GM19240 (cell line): ENCODE results near the gene BARX1.
A peak's percentile ranks its signal among the peaks of the same experiment; 100 is the strongest.
"Not testable (repeated sequence)": the region's sequence is repeated elsewhere in the genome, so short reads cannot be mapped to it uniquely, and the experiment has no call there.

ENCODE experiments used
- DNase-seq: peaks from one replicate; pipeline ENCODE4 v3.0.0; 2011; ENCODE audit warnings: low spot score; ENCODE audit not compliant: insufficient read length

BARX1 gene

GRCh38 chr9:93967020-93967803, 12.1 kb upstream of the BARX1 start:
- no peak for DNase-seq

GRCh38 chr9:93965830-93966577, 10.8 kb upstream of the BARX1 start:
- DNase-seq = no peak

GRCh38 chr9:93964685-93965084, 9.5 kb upstream of the BARX1 start:
- no peak for DNase-seq

- no peak for DNase-seq
These were observed 8.8 kb upstream of the BARX1 start for GRCh38 chr9:93963969-93964368.

DNA sequence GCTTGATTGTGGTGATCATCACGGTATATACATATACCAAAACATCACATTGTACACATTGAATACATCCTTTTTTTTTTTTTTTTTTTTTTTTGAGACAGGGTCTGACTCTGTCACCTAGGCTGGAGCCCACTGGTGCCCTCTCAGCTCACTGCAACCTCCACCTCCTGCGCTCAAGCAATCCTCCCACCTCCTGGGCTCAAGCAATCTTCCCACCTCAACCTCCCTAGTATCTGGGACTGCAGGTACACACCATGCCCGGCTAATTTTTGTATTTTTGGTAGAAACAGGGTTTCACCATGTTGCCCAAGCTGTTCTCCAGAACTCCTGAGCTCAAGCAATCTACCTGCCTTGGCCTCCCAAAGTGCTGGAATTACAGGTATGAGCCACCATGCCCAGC, 8.3 kb upstream of the BARX1 start:
- DNase-seq = not testable (repeated sequence)

DNA sequence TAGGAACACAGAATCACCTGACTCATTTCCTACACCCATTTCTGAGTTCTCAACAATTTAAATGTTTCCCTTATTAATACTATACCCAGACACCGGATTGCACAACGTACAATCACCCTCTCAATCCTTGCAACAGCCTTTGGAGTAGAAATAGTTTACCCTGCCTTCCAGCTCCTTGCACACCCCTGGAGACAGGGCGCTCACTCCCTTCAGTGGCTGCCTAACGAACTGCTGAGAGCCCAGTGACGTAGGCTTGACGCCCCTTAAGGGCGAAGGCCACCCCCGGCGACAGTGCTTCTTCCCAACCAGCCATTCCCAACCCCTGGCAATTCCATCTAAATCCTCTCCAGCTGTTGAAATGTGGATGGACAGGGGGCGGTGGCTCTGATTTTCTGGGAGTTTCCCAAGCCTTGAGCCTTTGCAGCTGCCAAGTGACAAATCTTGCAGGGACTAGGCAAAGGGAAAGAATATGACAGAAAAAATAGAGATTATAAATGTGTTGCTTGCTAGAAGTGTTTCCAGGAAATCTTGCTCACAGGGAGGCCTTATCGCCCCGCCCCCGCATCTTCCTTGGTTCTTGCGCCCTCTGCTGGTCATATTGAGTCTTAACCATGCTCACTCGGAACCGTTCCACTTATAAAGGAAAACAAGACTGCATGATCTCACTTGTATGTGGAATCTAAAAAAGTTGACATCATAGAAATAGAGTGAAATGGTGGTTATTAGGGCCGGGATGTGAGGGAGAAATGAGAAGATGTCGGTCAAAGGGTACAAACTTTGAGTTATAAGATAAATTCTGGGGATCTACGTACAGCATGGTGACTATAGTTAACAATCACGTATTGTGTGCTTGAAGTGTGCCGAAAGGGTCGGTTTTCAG, 7.6 kb upstream of the BARX1 start:
- DNase-seq = peak; percentile 81

DNA sequence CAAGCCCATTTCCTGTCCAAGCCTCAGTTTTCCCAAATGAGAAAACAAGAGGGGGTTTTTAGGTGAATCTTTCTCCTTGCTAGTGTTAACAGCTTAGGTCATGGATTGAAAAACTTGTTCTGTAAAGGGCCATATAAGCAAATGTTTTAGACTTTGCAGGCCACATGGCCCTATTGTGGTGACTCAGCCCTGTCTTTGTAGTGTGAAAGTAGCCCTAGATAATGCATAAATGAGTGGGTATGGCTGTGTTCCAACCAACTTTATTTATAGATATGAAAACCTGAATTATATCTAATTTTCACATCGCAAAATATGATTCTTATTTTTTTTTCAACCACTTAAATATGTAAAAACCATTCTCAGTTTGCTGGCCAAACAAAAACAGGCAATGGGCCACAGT, 6.9 kb upstream of the BARX1 start:
- DNase-seq = no peak

DNA sequence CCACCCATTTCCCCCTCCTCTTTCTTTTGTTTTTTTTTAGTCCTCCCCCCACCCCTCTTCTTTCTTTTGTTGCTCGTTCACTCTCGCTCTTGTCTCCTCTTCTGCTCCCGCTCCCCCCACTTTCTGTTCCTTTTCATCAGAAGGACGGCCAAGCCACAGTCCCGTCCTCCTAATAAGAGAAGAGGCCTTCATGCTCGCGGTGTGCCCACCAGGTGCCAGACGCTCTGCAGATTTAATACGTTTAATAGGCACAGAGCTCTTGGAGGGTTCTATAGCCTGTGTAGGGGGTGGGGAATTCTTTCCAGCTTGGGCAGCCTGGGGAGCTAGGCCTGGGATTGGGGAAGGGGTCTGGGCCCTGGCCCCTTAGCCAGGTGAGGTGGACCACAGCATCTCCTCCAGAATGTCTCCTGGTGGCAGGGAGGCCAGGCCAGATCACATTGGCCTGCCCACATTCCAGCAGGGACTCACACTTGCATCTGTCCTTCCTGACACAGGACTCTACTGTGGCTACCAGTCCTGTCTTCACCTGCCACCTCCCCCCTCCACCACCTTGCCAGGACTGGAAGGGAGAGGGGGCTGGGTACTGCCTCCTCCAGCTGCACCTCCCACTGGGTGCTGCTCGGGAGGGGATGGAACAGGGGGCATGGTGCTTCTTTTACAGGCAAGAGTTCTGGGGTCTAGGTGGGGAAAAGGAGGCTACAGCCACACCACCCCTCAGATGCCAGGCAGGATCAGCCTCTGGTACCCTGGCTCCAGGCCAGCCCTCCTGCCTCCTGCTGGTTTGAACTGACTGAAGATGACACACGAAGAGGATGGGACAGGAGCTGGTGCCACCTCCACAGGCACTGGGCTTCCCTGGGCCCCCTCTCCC, 6.1 kb upstream of the BARX1 start:
- DNase-seq = no peak

DNA sequence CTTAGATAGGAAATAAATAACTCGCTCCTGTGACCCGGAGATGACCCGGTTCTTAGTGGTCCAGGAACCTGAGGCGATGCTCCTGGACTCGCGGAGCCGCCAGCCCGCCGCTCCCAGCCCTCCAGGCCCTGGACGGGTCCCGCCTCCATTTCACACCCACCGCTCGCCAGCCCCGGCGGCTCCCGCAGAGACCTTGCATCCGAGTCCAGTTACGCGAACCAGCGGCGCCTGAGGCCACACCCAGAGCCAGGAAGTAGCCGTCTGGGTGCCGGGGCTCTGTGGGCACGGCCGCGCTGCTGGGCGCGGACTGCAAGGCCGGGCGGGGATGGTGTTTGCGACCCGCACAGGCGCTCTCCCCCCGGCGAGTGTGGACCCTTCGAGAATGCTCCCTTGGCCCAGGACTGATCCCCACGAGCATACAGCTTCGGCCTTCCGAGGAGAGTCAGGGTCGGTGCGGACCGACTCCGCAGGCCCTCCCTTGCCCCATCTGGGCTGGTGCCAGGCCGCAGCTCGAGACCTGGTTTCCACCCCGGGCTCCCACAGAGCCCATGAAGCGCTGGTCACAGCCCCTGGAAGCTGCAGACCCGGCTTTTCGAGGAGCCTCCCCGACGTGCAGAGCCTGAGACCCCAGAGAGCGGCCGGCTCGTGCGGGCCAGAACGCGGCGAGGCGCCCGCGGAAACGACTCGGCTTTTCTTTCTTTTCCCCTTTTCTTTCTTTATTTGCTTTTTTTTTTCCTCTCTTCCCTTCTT, 5.2 kb upstream of the BARX1 start:
- no peak for DNase-seq

- no peak for DNase-seq
These were observed 4.6 kb upstream of the BARX1 start for GRCh38 chr9:93959739-93960154.

- no peak for DNase-seq
These were observed 3.9 kb upstream of the BARX1 start for GRCh38 chr9:93958819-93959682.

- no peak for DNase-seq
These were observed 3.1 kb upstream of the BARX1 start for GRCh38 chr9:93958121-93958818.

GRCh38 chr9:93955981-93956784, 1.0 kb upstream of the BARX1 start:
- DNase-seq = no peak

- no peak for DNase-seq
These were observed 607 bp downstream of the BARX1 start for GRCh38 chr9:93954434-93955061.

- no peak for DNase-seq
These were observed 1.4 kb downstream of the BARX1 start for GRCh38 chr9:93953496-93954433.
